ENCODE results near the gene CDK4. TPM values are rescaled to one million over a fixed set of nuclear protein-coding genes. Genes with fewer than 3 reads are reported as not detected.
"Not testable (repeated sequence)": the region's sequence is repeated elsewhere in the genome, so short reads cannot be mapped to it uniquely, and the experiment has no call there.

Gene CDK4
- total RNA-seq, 1 donor from 2014 or later = 67.8 TPM

DNA sequence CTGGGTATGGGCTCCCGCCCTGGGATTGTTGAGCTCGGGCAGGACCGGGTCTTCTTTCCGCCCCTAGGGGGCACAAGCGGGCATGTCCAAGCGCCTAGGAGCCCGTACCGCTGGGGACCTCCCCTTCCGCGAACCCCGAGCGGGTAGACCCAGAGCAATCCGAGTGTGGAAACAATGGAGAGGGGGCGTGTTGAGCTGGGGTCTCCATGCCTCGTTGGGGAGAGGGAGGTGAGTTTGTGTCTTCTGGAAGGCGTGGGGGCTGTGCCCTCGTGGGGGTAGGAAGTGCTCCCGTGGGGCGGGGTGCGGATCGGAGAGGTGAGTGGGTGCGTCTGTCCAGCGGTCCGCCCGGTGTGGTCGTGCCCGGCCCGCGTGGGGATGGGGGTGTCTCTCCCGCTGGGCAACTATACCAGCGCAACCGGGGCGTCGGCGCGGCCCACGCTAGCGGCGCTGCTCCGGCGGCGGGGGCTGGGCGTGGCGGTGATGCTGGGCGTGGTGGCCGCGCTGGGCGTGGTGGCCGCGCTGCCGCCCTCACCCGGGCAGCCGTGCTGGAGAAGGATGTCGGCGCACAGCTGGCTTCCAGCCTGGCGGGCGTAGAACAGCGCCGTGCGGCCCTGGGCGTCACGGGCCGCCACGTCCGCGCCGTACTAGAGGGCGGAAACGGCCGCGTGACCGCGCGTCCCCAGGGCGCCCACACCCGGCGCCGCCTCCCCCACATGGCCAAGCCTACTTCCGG lies 25.8 kb downstream of the CDK4 start:
- DNase-seq (ENCODE audit: low spot score) = peak; percentile 70

DNA sequence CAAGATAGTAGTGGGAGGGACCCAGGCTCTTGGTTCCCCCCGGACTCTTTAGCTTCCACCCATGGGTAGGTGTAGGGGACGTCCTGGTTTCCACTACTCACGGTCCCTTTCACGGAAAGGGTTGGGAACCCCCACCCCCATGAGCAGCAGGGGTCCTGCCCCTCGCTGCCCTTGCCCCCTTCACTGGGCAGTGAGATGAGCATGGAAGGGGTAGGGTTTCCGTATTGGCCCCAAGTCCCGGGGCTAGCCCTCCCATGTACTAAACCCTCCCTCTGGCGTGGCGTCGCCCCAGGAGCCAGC lies 26.3 kb downstream of the CDK4 start:
- DNase-seq (ENCODE audit: low spot score) = no peak

DNA sequence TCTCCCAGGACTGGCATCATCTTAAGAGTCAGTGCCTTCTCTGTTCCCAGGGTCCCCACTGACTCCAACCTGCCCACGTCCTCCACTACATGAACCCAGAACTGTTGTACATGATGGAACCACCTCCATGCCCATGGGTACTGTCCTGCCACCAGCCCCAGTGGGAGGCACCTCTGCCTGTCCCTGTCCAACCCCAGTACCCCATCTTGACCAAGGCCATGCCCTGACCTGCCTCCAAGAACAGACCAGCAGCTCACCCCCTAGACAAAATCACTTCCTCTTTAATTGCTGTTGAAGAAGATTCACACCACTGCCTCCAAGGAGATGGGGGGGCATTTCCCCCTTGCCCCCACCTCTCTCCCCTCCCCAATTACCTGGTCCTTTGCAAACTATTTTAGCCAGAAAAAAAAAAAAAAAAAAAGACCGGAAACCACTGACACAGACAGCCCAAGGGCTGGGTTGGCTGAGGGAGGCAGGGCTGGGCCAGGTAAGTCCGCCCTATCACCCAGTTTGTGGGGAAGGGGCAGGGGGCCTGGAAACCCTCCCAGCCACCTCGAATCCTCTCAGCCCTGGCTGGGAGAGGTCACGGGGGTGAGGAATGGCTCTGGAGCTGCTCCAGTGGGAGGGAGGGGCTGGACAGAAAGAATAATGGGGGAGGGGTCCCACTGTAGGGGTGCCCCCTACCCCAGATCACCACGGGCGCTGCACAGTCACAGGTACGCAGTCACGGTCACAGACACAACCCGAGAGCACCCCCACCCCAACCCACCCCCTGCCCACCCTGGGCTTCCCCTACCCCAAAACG lies 27.0 kb downstream of the CDK4 start:
- no peak for DNase-seq (ENCODE audit: low spot score)

DNA sequence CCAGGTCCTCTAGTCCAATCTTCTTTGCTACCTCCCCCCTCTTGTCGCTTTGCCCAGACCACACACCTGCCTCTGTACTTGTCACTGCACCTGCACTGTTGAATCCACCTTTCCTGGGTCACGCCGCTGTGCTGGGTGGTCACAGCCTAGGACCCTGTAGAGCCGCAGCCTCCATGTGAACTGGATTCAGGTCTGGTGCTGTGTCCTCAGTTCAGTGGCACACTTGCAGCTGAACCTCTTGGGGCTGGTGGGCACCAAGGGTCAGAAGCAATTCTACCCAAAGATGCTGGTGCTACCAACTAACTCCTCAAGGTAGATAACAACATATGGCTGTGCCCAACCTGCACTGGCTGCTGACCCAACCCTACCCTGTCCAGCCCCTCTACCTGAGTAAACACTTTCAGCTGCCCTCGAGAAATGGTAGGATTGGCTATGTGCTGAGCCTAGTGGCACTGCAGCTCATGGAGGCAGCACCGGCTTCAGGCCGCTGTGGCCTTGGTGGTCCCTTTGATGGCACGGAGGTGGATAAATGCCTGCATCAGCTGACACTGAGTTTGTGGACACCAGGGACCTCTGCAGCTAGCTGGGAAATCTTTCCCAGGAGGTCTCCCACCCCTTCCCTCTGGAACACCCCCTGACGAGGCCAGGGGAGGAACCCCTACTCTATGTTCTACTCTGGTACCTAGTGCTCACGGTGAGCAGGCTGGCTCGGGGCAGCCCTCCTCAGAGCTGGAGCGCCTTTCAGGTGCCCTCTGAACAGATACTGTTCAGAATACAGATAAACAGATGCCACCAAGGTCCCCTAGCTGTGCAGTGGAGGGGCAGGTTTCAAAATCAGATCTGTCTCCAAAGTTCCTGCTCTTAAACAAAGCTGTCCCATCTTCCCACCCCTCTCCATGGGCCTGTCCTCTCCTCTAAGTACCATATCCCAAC lies 27.8 kb downstream of the CDK4 start:
- DNase-seq (ENCODE audit: low spot score) = no peak

DNA sequence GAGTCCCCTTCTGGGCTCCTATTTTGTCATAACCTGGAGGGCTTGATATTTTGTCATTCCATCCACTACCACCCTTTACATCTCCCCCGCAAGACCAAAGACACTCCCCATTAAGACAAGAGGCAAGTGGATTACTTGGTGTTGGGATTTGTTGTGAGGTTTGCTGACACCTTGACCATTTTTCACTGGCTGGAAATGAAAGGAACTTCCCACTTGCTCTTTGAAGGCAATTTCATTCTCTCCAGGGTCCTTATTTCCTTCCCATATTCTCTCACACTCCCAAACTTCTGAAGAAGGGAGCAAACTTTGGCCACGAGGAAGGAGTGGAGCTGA lies 28.5 kb downstream of the CDK4 start:
- no peak for DNase-seq (ENCODE audit: low spot score)

DNA sequence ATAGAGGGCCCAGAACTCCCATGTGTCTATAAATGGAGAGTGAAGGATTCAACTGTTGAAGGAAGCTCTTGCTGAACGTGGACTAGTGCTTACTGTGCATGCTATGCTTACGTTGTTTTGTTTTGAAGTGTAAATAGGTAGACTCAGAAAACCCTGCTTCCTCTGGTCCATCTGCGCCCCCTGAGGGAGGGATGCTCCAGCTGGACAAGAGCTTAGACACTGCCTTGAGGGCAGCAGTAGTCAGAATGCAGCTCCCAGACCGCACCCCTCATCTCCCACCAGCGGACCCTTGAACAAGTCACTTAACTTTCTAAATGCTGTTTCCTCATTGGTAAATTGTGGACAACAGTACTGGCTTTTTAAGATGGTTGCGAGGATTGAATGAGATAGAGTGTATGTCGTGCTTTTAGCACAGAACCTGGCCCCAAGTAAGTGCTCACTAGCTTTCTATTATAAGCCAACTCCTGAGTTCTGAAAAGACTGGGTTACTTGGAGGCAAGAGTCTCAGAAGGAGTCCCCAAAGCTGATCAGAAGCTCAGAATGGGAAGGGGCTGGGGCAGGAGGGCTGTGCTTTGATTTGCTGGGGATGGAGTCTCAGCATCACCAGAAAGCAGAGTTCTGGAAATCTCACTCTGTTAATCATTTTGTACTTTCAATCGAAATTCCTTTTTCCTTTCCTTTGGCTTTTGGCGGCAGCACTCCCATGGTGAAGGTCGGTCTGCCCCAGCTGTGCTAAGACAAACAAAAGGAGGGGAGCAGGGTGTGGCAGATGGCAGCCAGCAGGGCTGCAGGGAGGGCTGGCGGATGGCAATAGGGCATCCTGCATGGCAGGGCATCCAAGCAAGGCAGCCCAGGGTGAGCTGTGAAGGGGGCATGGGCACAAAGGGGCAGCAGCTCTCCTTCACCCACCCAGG lies 29.1 kb downstream of the CDK4 start:
- DNase-seq (ENCODE audit: low spot score) = no peak

DNA sequence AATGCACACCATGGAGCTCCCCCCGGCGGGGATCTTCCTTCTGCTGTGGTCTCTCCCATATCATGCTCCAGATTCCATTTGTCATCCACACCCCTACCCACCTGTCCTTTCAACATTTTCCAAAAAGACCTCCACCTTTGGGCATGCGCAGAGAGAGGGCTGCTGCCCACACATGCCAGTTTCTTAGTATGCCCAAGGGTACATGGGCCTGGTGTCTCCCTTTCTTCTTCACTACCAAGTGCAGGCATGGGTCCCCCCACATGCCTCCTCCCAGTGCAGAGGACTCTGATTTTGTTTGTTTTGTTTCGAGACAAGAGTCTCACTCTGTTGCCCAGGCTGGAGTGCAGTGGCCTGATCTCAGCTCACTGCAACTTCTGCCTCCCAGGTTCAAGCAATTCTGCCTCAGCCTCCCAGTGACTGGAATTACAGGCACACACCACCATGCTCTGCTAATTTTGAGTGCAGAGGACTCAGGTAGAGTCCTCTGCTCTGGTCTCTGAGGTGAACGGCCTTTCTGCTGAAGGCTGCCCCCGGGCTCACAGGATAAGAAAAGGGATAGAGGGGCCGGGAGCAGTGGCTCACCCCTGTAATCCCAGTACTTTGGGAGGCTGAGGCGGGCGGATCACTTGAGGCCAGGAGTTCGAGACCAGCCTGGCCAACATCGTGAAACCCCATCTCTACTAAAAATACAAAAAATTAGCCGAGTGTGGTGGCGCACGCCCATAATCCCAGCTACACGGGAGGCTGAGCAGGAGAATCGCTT lies 30.1 kb downstream of the CDK4 start:
- DNase-seq (ENCODE audit: low spot score) = not testable (repeated sequence)

DNA sequence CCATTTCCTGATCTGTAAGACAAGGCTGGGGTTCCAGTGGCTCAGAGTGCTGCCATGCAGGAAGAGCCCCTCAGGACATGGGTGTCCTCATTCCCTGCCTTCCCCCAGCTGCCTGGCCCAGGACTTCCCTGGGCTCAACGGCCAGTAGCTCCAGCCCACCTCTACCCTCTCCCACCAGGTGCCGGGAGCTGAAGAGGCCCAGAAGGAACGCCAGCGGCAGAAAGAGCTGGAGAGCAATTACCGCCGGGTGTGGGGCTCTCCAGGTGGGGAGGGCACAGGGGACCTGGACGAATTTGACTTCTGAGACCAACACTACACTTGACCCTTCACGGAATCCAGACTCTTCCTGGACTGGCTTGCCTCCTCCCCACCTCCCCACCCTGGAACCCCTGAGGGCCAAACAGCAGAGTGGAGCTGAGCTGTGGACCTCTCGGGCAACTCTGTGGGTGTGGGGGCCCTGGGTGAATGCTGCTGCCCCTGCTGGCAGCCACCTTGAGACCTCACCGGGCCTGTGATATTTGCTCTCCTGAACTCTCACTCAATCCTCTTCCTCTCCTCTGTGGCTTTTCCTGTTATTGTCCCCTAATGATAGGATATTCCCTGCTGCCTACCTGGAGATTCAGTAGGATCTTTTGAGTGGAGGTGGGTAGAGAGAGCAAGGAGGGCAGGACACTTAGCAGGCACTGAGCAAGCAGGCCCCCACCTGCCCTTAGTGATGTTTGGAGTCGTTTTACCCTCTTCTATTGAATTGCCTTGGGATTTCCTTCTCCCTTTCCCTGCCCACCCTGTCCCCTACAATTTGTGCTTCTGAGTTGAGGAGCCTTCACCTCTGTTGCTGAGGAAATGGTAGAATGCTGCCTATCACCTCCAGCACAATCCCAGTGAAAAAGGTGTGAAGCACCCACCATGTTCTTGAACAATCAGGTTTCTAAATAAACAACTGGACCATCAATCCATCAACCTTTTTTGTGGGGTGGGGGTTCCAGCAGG lies 31.2 kb downstream of the CDK4 start:
- DNase-seq (ENCODE audit: low spot score) = no peak

DNA sequence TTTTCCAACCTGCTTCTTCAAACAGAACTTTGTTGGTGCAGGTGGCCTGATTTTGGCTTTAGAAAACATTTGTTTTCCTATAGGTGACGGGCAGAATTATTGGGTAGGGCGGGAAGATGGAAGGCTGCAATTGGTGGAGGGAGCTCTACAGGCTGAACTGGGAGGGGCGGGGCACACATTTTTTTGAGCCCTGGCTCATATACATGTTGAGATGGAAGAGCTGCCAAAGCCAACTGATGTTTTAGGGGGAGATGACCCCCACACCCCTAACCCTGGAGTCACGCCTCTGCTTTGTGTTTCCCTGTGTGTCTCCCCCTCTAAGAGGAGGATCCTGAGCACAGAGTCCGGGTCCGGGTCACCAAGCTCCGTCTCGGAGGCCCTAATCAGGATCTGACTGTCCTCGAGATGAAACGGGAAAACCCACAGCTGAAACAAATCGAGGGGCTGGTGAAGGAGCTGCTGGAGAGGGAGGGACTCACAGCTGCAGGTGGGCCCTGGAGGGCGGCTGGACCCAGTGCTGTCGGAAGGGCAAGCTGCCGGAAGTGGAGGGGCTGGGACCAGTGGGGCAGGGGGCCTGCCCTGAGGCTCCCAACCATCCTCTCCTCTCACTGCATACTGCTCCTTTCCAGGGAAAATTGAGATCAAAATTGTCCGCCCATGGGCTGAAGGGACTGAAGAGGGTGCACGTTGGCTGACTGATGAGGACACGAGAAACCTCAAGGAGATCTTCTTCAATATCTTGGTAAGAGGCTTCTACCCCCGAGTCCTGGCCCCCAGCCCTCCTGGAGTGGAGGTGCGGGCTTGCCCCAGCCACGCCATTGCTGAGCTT lies 32.1 kb downstream of the CDK4 start:
- no peak for DNase-seq (ENCODE audit: low spot score)

DNA sequence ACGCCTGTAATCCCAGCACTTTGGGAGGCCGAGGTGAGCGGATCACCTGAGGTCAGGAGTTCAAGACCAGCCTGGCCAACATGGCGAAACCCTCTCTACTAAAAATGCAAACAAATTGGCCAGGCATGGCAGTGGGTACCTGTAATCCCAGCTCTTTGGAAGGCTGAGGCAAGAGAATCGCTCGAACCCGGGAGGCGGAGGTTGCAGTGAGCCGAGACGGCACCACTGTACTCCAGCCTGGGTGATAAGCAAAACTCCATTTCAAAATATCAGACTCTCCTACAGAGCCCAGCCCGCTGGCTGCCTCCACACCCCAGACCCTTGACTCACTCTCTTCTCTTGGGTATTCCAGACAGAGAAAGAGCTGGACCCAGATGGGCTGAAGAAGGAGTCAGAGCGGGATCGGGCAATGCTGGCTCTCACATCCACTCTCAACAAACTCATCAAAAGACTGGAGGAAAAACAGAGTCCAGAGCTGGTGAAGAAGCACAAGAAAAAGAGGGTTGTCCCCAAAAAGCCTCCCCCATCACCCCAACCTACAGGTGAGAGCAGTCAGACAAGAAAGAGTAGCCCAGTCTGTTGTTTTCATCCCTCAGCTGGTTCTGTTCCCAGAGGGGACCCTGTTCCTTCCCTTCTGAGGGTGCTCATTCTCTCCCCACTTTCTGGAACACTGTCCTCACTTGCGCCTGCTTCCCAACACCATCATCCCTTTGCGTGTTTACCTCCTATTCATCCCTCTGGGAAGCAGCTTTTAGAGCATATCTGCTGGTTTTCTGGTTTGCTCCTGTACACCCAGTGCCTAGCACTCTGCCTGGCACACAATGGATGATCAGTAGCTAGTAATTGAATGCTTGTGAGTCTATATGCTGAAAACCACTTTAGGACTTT lies 33.2 kb downstream of the CDK4 start:
- no peak for DNase-seq (ENCODE audit: low spot score)

DNA sequence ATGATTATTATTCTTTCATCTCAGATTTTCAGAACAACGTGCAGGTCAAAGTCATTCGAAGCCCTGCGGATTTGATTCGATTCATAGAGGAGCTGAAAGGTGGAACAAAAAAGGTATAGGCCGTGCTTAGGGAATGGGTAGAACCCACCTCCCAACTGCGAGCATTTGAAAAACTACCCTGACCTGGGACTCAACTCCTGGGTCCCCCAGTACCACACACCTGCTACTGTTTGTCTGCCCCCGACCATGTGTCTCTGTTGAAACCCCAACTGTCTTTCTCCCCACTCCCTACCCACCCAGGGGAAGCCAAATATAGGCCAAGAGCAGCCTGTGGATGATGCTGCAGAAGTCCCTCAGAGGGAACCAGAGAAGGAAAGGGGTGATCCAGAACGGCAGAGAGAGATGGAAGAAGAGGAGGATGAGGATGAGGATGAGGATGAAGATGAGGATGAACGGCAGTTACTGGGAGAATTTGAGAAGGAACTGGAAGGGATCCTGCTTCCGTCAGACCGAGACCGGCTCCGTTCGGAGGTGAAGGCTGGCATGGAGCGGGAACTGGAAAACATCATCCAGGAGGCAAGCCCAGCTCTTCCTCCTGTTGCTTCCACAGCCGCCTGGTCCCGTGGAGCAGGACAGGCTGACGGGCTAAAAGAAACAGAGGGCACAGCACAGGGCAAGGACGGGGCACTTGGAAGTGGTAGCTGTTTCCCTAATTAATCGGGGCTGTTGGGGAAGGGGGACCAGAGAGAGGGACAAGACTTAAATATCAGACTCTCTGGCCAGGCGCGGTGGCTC lies 34.1 kb downstream of the CDK4 start:
- no peak for DNase-seq (ENCODE audit: low spot score)

DNA sequence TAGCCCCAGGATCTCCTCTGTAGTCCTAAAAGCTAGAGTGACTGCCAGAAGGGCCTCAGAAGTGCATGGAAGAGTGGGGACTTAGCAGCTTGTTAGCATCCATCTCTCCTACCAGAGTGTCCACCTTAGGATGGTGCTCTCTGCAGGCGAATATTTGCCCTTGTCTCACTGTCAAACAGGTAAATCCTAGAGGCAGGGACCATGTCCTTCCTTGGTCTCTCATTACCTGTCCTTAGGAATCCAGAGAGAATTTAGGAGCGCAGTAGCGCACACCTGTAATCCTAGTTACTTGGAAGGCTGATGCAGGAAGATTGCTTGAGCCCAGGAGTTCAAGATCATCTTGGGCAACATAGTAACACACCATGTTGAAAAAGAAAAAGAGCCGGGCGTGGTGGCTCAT lies 35.0 kb downstream of the CDK4 start:
- DNase-seq (ENCODE audit: low spot score) = no peak

DNA sequence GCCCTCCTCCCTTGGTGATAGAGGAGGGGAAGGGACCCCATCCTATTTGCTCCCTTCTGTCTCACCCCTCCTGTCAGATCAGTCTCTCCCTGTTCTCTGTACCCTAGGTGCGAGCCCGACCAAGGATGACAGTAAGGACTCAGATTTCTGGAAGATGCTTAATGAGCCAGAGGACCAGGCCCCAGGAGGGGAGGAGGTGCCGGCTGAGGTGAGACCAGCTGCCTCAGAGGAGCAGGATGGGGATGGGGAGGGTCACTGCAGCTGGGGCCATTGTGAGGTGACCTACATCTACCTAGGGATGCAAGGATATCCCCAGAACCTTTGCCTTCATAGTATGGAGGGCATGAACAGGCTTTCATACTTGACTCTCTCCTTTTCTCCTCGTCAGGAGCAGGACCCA lies 35.8 kb downstream of the CDK4 start:
- no peak for DNase-seq (ENCODE audit: low spot score)

DNA sequence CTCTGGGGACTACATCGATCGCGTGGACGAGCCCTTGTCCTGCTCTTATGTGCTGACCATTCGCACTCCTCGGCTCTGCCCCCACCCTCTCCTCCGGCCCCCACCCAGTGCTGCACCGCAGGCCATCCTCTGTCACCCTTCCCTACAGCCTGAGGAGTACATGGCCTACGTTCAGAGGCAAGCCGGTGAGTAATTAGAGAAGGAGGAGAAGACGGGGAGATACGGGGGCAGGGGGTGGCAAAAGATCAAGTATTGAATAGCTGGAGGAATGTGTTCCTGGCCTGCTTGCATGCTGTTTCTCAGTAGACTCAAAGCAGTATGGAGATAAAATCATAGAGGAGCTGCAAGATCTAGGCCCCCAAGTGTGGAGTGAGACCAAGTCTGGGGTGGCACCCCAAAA lies 36.3 kb downstream of the CDK4 start:
- no peak for DNase-seq (ENCODE audit: low spot score)

DNA sequence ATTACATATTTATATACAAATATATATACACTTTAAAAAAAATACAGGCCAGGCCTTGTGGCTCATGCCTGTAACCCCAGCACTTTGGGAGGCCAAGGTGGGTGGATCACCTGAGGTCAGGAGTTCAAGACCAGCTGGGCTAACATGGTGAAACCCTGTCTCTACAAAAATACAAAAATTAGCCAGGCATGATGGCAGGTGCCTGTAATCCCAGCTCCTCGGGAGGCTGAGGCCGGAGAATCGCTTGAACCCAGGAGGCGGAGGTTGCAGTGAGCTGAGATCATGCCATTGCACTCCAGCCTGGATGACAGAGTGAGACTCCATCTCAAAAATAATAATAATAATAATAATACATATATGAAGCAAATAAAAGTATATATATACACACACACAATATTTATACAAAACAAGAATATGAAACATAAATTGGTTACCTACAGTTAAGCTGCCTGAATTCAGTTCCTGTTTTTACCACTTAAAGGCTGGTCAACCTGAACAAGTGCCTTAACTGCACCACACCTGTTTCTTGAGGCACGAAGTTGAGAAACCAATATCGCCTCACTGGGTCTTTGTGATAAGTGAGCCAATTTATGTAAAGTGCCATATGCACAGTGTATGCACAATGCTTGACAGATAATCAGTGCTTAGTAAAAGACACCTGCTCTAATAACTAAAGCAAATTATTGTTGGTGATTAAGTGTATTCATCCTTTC lies 36.9 kb downstream of the CDK4 start:
- DNase-seq (ENCODE audit: low spot score) = not testable (repeated sequence)

DNA sequence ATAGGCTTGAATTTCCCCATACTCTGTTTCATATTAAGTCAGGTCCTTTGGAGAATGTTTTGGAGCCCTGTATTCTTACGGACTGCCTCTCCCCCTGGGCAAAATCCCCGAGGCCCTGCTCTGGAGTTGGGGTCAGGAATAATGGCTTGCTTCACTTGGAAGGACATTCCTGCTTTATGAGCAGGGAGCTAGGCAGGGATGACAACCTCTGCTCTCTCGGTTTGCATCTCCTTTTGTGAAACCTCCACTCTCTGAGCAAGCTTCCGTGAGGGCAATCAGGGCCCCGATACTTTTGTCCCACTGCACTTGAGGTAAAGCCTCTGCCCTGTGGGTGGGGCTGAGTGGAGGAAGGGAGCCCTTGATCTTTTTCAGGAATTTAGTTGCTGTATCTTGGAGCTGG lies 38.9 kb downstream of the CDK4 start:
- DNase-seq (ENCODE audit: low spot score) = no peak
